ENCODE data around the gene MDH2. TPM values are rescaled to one million over a fixed set of nuclear protein-coding genes. Genes with fewer than 3 reads are reported as not detected.

MDH2 gene
- total and polyA plus RNA-seq, 2 of the 4 experiments (the other 2 are of a cell fraction): 55.4 to 206 TPM

- no peak for TF ChIP-seq RCOR1 (IDR thresholded peaks at IDR 0.05; ENCODE audit: insufficient replicate concordance, low read length)
- peaks cover 6% of the 10 kb centered on the region for H3K4me1 ChIP-seq (ENCODE audit: control insufficient read depth, insufficient read depth, low read length)
- H4K91ac ChIP-seq (ENCODE audit: insufficient read depth, low read depth, low read length): no peak overlapping the region; the same call in 1 of the 2 replicates
- ATAC-seq (ENCODE audit: low read depth) (no peak), DNase-seq (no peak)
- no peak overlapping the region for H2BK120ac ChIP-seq (ENCODE audit: low read depth, low read length)
- POLR2A ChIA-PET (ENCODE audit: unreplicated experiment): no interaction called here
- H3K23ac ChIP-seq (ENCODE audit: low read depth, low read length): no peak overlapping the region
- no peak overlapping the region for H2BK5ac ChIP-seq (ENCODE audit: low read depth, low read length, poor library complexity, severe bottlenecking)
- peaks cover 2% of the 10 kb centered on the region; the same call in 1 of the 2 replicates for H4K20me1 ChIP-seq (ENCODE audit: insufficient read depth, low read length)
- no peak overlapping the region for H4K8ac ChIP-seq (ENCODE audit: low read depth in 2 of 2, low read length in 2 of 2)
- H3K27ac ChIP-seq (ENCODE audit: insufficient read depth, low read length): no peak overlapping the region
- no peak overlapping the region for H3K14ac ChIP-seq (replicated peaks; ENCODE audit: low read depth, low read length)
- no peak overlapping the region for H3K4me3 ChIP-seq (ENCODE audit: insufficient read depth, low read depth, low read length)
- dilution Hi-C loops (cut with HindIII; ENCODE audit: low sequenced_read_pairs, unreplicated experiment): no loop called here
- H3K56ac ChIP-seq (ENCODE audit: extremely low read depth, insufficient read depth, low read length): no peak overlapping the region
- H2BK15ac ChIP-seq (ENCODE audit: low read depth, low read length): no peak overlapping the region
- BruUV-seq (replicated peaks): TSS peak; percentile 76
- 92% methylated on average over 6 of the region's 14 CpGs; no CpG with 5 or more reads in 1 of the 2 experiments for WGBS, 2 experiments (ENCODE audit: extremely low coverage in 2 of 2, insufficient read length in 1 of 2)
- no peak overlapping the region for H2AK9ac ChIP-seq (replicated peaks; ENCODE audit: low read depth, low read length, poor library complexity)
- H3K4ac ChIP-seq (ENCODE audit: low read depth, low read length): no peak overlapping the region
- in situ Hi-C loops (cut with MboI; ENCODE audit: low sequenced_read_pairs): loop anchor here (5.0 kb wide), 1 partner anchor 65 kb away; no protein-coding TSS in a partner anchor
- no peak overlapping the region for H2AFZ ChIP-seq (replicated peaks; ENCODE audit: low read length, poor library complexity)
- H4K5ac ChIP-seq (ENCODE audit: low read depth, low read length): no peak overlapping the region
- no peaks in the 10 kb centered on the region for H3K27me3 ChIP-seq (ENCODE audit: control insufficient read depth, insufficient read depth, low read length)
- intact Hi-C loops (cut with micrococcal nuclease): no loop called here
- peak overlapping the region; percentile 18; the same call in 1 of the 2 replicates for H2AK5ac ChIP-seq (ENCODE audit: low read depth, low read length)
- no peak overlapping the region for H3K9ac ChIP-seq (ENCODE audit: low read depth, low read length)
- CTCF ChIA-PET: no interaction called here
- H3K9me3 ChIP-seq (ENCODE audit: control insufficient read depth, insufficient read depth, low read length): no peaks in the 10 kb centered on the region
- peaks cover 15% of the 10 kb centered on the region for H3K9me1 ChIP-seq (ENCODE audit: insufficient read depth, low read length)
- no peak overlapping the region for H2BK20ac ChIP-seq (ENCODE audit: low read depth, low read length)
- no peak overlapping the region for H3K18ac ChIP-seq (ENCODE audit: low read depth, low read length)
- no peak overlapping the region for H3K4me2 ChIP-seq (ENCODE audit: low read depth, low read length)
- peaks cover 47% of the 10 kb centered on the region for H3K36me3 ChIP-seq (ENCODE audit: control insufficient read depth, insufficient read depth, low read length)
- peaks cover 0 to 13% of the 10 kb centered on the region in 2 experiments; a peak in 1 of 4 replicates for H3K79me1 ChIP-seq (ENCODE audit: low read depth in 1 of 2, low read length in 2 of 2)
These were observed 19.0 kb downstream of the MDH2 start for GRCh38 chr7:76066716-76067503.
